CD14-positive monocyte (primary cell): ENCODE results near the gene ARID1B. TPM values are rescaled to one million over a fixed set of nuclear protein-coding genes. Genes with fewer than 3 reads are reported as not detected.

ENCODE experiments used
- DNase-seq, 3 donors: peaks; one replicate each; pipeline ENCODE4 v3.0.0-alpha.2; 2011 to 2022
- H2AFZ ChIP-seq: 2 replicates; pipeline ENCODE4 v1.6.0; 2012; ENCODE audit warnings: mild to moderate bottlenecking, low read depth, low read length, inconsistent platforms; ENCODE audit not compliant: insufficient read depth, poor library complexity, severe bottlenecking
- H3K27ac ChIP-seq, 2 donors: 1 replicate in 1 of 2; 2 replicates in 1 of 2; pipeline ENCODE4 v1.5.1; 2012 to 2013; ENCODE audit warnings: low read length in 2 of 2, control low read depth in 1 of 2, inconsistent platforms in 1 of 2, low read depth in 1 of 2, mild to moderate bottlenecking in 1 of 2
- H3K27me3 ChIP-seq, 2 donors: one replicate each; pipeline versions ENCODE4 v1.6.0 to v1.6.1; 2011 to 2013; ENCODE audit warnings: low read length in 2 of 2; ENCODE audit not compliant: control insufficient read depth in 2 of 2, insufficient read depth in 2 of 2
- H3K36me3 ChIP-seq, 2 donors: replicated peaks in 1 of 2; 1 replicate in 1 of 2; 2 replicates in 1 of 2; pipeline versions ENCODE4 v1.5.1 to v1.6.1; 2012 to 2013; ENCODE audit warnings: low read length in 2 of 2, control low read depth in 1 of 2, inconsistent platforms in 1 of 2, mild to moderate bottlenecking in 1 of 2; ENCODE audit not compliant: insufficient read depth in 2 of 2, control insufficient read depth in 1 of 2
- H3K4me1 ChIP-seq, 2 donors: 1 replicate in 1 of 2; 2 replicates in 1 of 2; pipeline versions ENCODE4 v1.5.1 to v1.6.1; 2012 to 2013; ENCODE audit warnings: low read length in 2 of 2, control low read depth in 1 of 2, inconsistent platforms in 1 of 2, mild to moderate bottlenecking in 1 of 2, moderate library complexity in 1 of 2; ENCODE audit not compliant: insufficient read depth in 2 of 2, control insufficient read depth in 1 of 2
- H3K4me2 ChIP-seq: replicated peaks from 2 replicates; pipeline ENCODE3; 2012; ENCODE audit warnings: low read length, moderate library complexity, mild to moderate bottlenecking; ENCODE audit not compliant: poor library complexity, severe bottlenecking; ENCODE audit errors: extremely low read depth
- H3K4me3 ChIP-seq, 3 experiments: fragments of 200-600 bp in 1 of 3; sonication (generic) in 1 of 3; replicated peaks in 1 of 3; 1 replicate in 2 of 3; 2 replicates in 1 of 3; pipeline ENCODE4 v1.5.1; 2011 to 2013; ENCODE audit warnings: low read length in 3 of 3, mild to moderate bottlenecking in 3 of 3, control low read depth in 2 of 3, low read depth in 2 of 3, inconsistent platforms in 1 of 3, moderate library complexity in 1 of 3
- H3K79me2 ChIP-seq: 2 replicates; pipeline ENCODE4 v1.6.0; 2012; ENCODE audit warnings: mild to moderate bottlenecking, control low read depth, inconsistent platforms, low read length, moderate library complexity; ENCODE audit not compliant: insufficient read depth
- H3K9ac ChIP-seq: 2 replicates; pipeline ENCODE4 v1.6.0; 2017; ENCODE audit warnings: low read length, mild to moderate bottlenecking; ENCODE audit not compliant: insufficient read depth, poor library complexity, severe bottlenecking
- H3K9me3 ChIP-seq, 2 donors: replicated peaks in 1 of 2; 1 replicate in 1 of 2; 2 replicates in 1 of 2; pipeline versions ENCODE4 v1.5.1 to v1.6.1; 2012 to 2013; ENCODE audit warnings: low read length in 2 of 2, control low read depth in 1 of 2; ENCODE audit not compliant: control insufficient read depth in 1 of 2, insufficient read depth in 1 of 2
- H4K20me1 ChIP-seq: 2 replicates; pipeline ENCODE4 v1.6.0; 2012; ENCODE audit warnings: mild to moderate bottlenecking, low read length, control low read depth, moderate library complexity; ENCODE audit not compliant: insufficient read depth
- H3K27ac Mint-ChIP-seq, 7 donors: one replicate each; pipeline ENCODE4 v1.8.0; 2020; ENCODE audit warnings: mild to moderate bottlenecking in 7 of 7, mixed read lengths in 7 of 7, moderate library complexity in 6 of 7, inconsistent platforms in 2 of 7
- H3K27me3 Mint-ChIP-seq, 3 donors: one replicate each; pipeline ENCODE4 v1.8.0; 2021 to 2022; ENCODE audit warnings: low read depth in 3 of 3, mild to moderate bottlenecking in 3 of 3, mixed read lengths in 3 of 3, moderate library complexity in 3 of 3, inconsistent platforms in 1 of 3
- H3K36me3 Mint-ChIP-seq, 2 donors: one replicate each; pipeline ENCODE4 v1.8.0; 2020; ENCODE audit warnings: mixed read lengths in 2 of 2, inconsistent platforms in 1 of 2, mild to moderate bottlenecking in 1 of 2
- H3K4me1 Mint-ChIP-seq: one replicate; pipeline ENCODE4 v1.8.0; 2020; ENCODE audit warnings: mild to moderate bottlenecking, mixed read lengths
- H3K4me3 Mint-ChIP-seq, 2 donors: one replicate each; pipeline ENCODE4 v1.8.0; 2020; ENCODE audit warnings: mild to moderate bottlenecking in 2 of 2, mixed read lengths in 2 of 2, moderate library complexity in 1 of 2
- H3K9me3 Mint-ChIP-seq, 7 donors: one replicate each; pipeline ENCODE4 v1.8.0; 2020 to 2022; ENCODE audit warnings: mixed read lengths in 7 of 7, mild to moderate bottlenecking in 6 of 7, moderate library complexity in 6 of 7, inconsistent platforms in 2 of 7
- CTCF ChIP-seq: fragments of 200-600 bp; IDR thresholded peaks from one replicate; pipeline ENCODE4 v1.8.0; 2022; ENCODE audit warnings: antibody characterized with exemption, mild to moderate bottlenecking
- WGBS: methylation state at CpG from one replicate; pipeline ENCODE4 v1.1.5; 2013; ENCODE audit warnings: missing lambda C conversion rate; ENCODE audit not compliant: insufficient coverage; 5-methylcytosine and 5-hydroxymethylcytosine counted together
- intact Hi-C, 2 donors: fragments of 100-400 bp; cut with micrococcal nuclease; formaldehyde crosslinking; loops; one replicate each; pipeline versions ENCODE4 v1.15.0 to v1.15.1; 2023
- polyA plus RNA-seq, 3 donors: library from polyadenylated mRNA; depleted of rRNA in 1 of 3; unstranded in 2 of 3; stranded (reverse) in 1 of 3; fragments of 300-500 nt in 2 of 3; fragments of >200 nt in 1 of 3; fragmentation: Illumina TruSeq in 2 of 3; gene quantifications; 1 replicate in 2 of 3; 2 replicates in 1 of 3; pipeline ENCODE4 v1.2.3, GENCODE V29; 2012 to 2021

Gene ARID1B
- polyA plus RNA-seq, 3 donors = 3.2 to 22.1 (median 3.8) TPM

- H3K9ac ChIP-seq = no peak overlapping the region
Observed at GRCh38 chr6:156952401-156952800, 175.2 kb downstream of the ARID1B start.

GRCh38 chr6:156953127-156953478 is 175.9 kb downstream of the ARID1B start:
- no peak overlapping the region for H3K4me3 ChIP-seq
- no peaks in the 10 kb centered on the region for H3K36me3 ChIP-seq
- Mint-ChIP-seq H3K9me3 (peaks cover 0 to 3% (median 0%) of the 10 kb centered on the region in 7 donors), H3K4me1 (peaks cover 29% of the 10 kb centered on the region), H3K36me3 (no peaks in the 10 kb centered on the region), H3K27ac (peak overlapping the region in 1 of 7 donors; percentile 13), H3K4me3 (no peak overlapping the region), H3K27me3 (no peaks in the 10 kb centered on the region)
- H4K20me1 ChIP-seq = peaks cover 90% of the 10 kb centered on the region
- no CpG with 5 or more reads among the region's 3 CpGs for WGBS
- peaks cover 91% of the 10 kb centered on the region for H3K79me2 ChIP-seq
- DNase-seq = no peak
- H2AFZ ChIP-seq = no peak overlapping the region
- no peaks in the 10 kb centered on the region for H3K27me3 ChIP-seq
- H3K27ac ChIP-seq = no peak overlapping the region
- intact Hi-C loops = no loop called here
- no peak overlapping the region for H3K9ac ChIP-seq
- no peaks in the 10 kb centered on the region for H3K4me1 ChIP-seq
- TF ChIP-seq CTCF = no peak
- no peak overlapping the region for H3K4me2 ChIP-seq
- no peaks in the 10 kb centered on the region for H3K9me3 ChIP-seq

More at GRCh38 chr6:156952401-156952800, 175.2 kb downstream of the ARID1B start:
- Histone ChIP-seq H3K9me3 (no peaks in the 10 kb centered on the region), H3K36me3 (no peaks in the 10 kb centered on the region), H3K79me2 (peaks cover 91% of the 10 kb centered on the region), H3K27ac (no peak overlapping the region), H2AFZ (no peak overlapping the region), H3K4me3 (no peak overlapping the region), H3K4me2 (no peak overlapping the region), H4K20me1 (peaks cover 95% of the 10 kb centered on the region), H3K4me1 (no peaks in the 10 kb centered on the region), H3K27me3 (no peaks in the 10 kb centered on the region)
- intact Hi-C loops = no loop called here
- peak overlapping the region in 2 of 7 donors; percentile 42 for H3K27ac Mint-ChIP-seq
- WGBS = 100% methylated on average over 1 of the region's 5 CpGs
- H3K4me1 Mint-ChIP-seq = peaks cover 29% of the 10 kb centered on the region
- no peaks in the 10 kb centered on the region for H3K36me3 Mint-ChIP-seq
- H3K4me3 Mint-ChIP-seq = no peak overlapping the region
- DNase-seq = no peak
- no peaks in the 10 kb centered on the region for H3K27me3 Mint-ChIP-seq
- peaks cover 0 to 3% (median 0%) of the 10 kb centered on the region in 7 donors for H3K9me3 Mint-ChIP-seq
- no peak for TF ChIP-seq CTCF
